ENCODE results near the gene CRISP1. TPM values are rescaled to one million over a fixed set of nuclear protein-coding genes. Genes with fewer than 3 reads are reported as not detected.

The CRISP1 gene
- total RNA-seq, 4 donors from 2014 or later, result not detected

GRCh38 chr6:49839957-49840356 is 26.4 kb downstream of the CRISP1 start:
- in situ Hi-C loops (cut with MboI; ENCODE audit: low sequenced_read_pairs in 4 of 4), result loop anchor here in 1 of 4 donors (25.0 kb wide), 1 partner anchor 303 kb away; no protein-coding TSS in a partner anchor
- no peak for ATAC-seq
- TF ChIP-seq CTCF (IDR thresholded peaks at IDR 0.05 in 4 of 5, conservative IDR thresholded peaks at IDR 0.05 in 1 of 5), result no peak
- TF ChIP-seq POLR2A (IDR thresholded peaks at IDR 0.05), result no peak
- H3K4me1 ChIP-seq, result no peaks in the 10 kb centered on the region
- no peaks in the 10 kb centered on the region for H3K36me3 ChIP-seq
- no peaks in the 10 kb centered on the region for H3K27me3 ChIP-seq
- no peaks in the 10 kb centered on the region for H3K9me3 ChIP-seq
- intact Hi-C loops (cut with DNase I; ENCODE audit: low total_unique reads), result no loop called here
- H3K4me3 ChIP-seq, result no peak overlapping the region
- no peak overlapping the region for H3K27ac ChIP-seq
- no peak for DNase-seq

- TF ChIP-seq CTCF (IDR thresholded peaks at IDR 0.05 in 4 of 5, conservative IDR thresholded peaks at IDR 0.05 in 1 of 5) (no peak), POLR2A (IDR thresholded peaks at IDR 0.05) (no peak)
- Histone ChIP-seq H3K27ac (no peak overlapping the region), H3K4me3 (no peak overlapping the region), H3K27me3 (no peaks in the 10 kb centered on the region), H3K9me3 (no peaks in the 10 kb centered on the region), H3K36me3 (no peaks in the 10 kb centered on the region), H3K4me1 (no peaks in the 10 kb centered on the region)
- in situ Hi-C loops (cut with MboI; ENCODE audit: low sequenced_read_pairs in 4 of 4) (loop anchor here in 1 of 4 donors (25.0 kb wide), 1 partner anchor 302 kb away; no protein-coding TSS in a partner anchor), intact Hi-C loops (cut with DNase I; ENCODE audit: low total_unique reads) (no loop called here)
- DNase-seq (no peak), ATAC-seq (no peak)
Observed at GRCh38 chr6:49839162-49839561, 27.2 kb downstream of the CRISP1 start.

- Histone ChIP-seq H3K4me1 (no peaks in the 10 kb centered on the region), H3K4me3 (no peak overlapping the region), H3K36me3 (no peaks in the 10 kb centered on the region), H3K27ac (no peak overlapping the region), H3K9me3 (no peaks in the 10 kb centered on the region), H3K27me3 (no peaks in the 10 kb centered on the region)
- ATAC-seq (no peak), DNase-seq (no peak)
- TF ChIP-seq POLR2A (IDR thresholded peaks at IDR 0.05) (no peak), CTCF (IDR thresholded peaks at IDR 0.05 in 4 of 5, conservative IDR thresholded peaks at IDR 0.05 in 1 of 5) (no peak)
- in situ Hi-C loops (cut with MboI; ENCODE audit: low sequenced_read_pairs in 4 of 4), result loop anchor here in 1 of 4 donors (25.0 kb wide), 1 partner anchor 298 kb away; no protein-coding TSS in a partner anchor
- intact Hi-C loops (cut with DNase I; ENCODE audit: low total_unique reads), result no loop called here
Observed at GRCh38 chr6:49835140-49835539, 31.2 kb downstream of the CRISP1 start.

GRCh38 chr6:49833386-49833785 is 32.9 kb downstream of the CRISP1 start:
- in situ Hi-C loops (cut with MboI; ENCODE audit: low sequenced_read_pairs in 4 of 4) (loop anchor here in 1 of 4 donors (25.0 kb wide), 1 partner anchor 296 kb away; no protein-coding TSS in a partner anchor), intact Hi-C loops (cut with DNase I; ENCODE audit: low total_unique reads) (no loop called here)
- Histone ChIP-seq H3K36me3 (no peaks in the 10 kb centered on the region), H3K9me3 (no peaks in the 10 kb centered on the region), H3K27me3 (no peaks in the 10 kb centered on the region), H3K4me1 (no peaks in the 10 kb centered on the region), H3K27ac (no peak overlapping the region), H3K4me3 (no peak overlapping the region)
- TF ChIP-seq POLR2A (IDR thresholded peaks at IDR 0.05), result no peak
- no peak for TF ChIP-seq CTCF (IDR thresholded peaks at IDR 0.05 in 4 of 5, conservative IDR thresholded peaks at IDR 0.05 in 1 of 5)
- DNase-seq (no peak), ATAC-seq (no peak)

Data from gastrocnemius medialis (tissue), 4 donors.